Panc1 (cell line): ENCODE data around the gene RRP9.

Source experiments
- CTCF ChIP-seq: fragments of 450-650 bp; IDR thresholded peaks from 2 replicates; pipeline ENCODE4 v1.5.1; 2017; ENCODE audit warnings: mild to moderate bottlenecking
- POLR2AphosphoS5 ChIP-seq: IDR thresholded peaks from 2 replicates; pipeline ENCODE4 v1.6.1; 2012; ENCODE audit warnings: mild to moderate bottlenecking, low read depth, low read length, moderate library complexity
- SIN3A ChIP-seq: IDR thresholded peaks from 2 replicates; pipeline ENCODE4 v1.6.1; 2012; ENCODE audit warnings: low read depth, mild to moderate bottlenecking, low read length, moderate library complexity, borderline replicate concordance; ENCODE audit not compliant: insufficient read depth
- TCF7L2 ChIP-seq: IDR thresholded peaks from 2 replicates; pipeline ENCODE4 v1.6.1; 2011; ENCODE audit warnings: mild to moderate bottlenecking, low read depth, low read length, inconsistent platforms

- no peak for TF ChIP-seq CTCF
- TF ChIP-seq POLR2AphosphoS5 = no peak
- TF ChIP-seq SIN3A = no peak; the same call in 1 of the 2 replicates
- TF ChIP-seq TCF7L2 = no peak
Measured at GRCh38 chr3:51983578-51984268, 42.0 kb upstream of the RRP9 start.
